HepG2 (cell line): Measurements from ENCODE around the gene ARHGAP33.

Experiments
- SMAD9 ChIP-seq: sonication (generic); formaldehyde crosslinking; IDR thresholded peaks from 2 replicates; pipeline ENCODE4 v1.5.1; 2020; ENCODE audit warnings: mild to moderate bottlenecking, missing genetic modification reagents
- TCF7 ChIP-seq: sonication (generic); IDR thresholded peaks from 2 replicates; pipeline ENCODE4 v1.6.1; 2016; ENCODE audit warnings: antibody characterized with exemption, low read depth

GRCh38 chr19:35805526-35806102 is 30.2 kb downstream of the ARHGAP33 start:
- TF ChIP-seq TCF7 (no peak), SMAD9 (CRISPR knock-in tag) (no peak)
